Astrocyte (in vitro differentiated cells and primary cell): ENCODE results near the gene PIP4K2C.

ENCODE experiments used
- CTCF ChIP-seq: IDR thresholded peaks from 2 replicates; pipeline ENCODE4 v1.5.1; 2011; ENCODE audit warnings: low read depth, mild to moderate bottlenecking, inconsistent platforms, low read length, moderate library complexity; ENCODE audit not compliant: insufficient read depth
- EZH2 ChIP-seq: IDR thresholded peaks from 2 replicates; pipeline ENCODE4 v1.6.1; 2012; ENCODE audit warnings: mild to moderate bottlenecking, low read length, inconsistent platforms; ENCODE audit not compliant: insufficient read depth

- TF ChIP-seq CTCF: no peak
- no peak for TF ChIP-seq EZH2
These were observed 34.5 kb downstream of the PIP4K2C start for GRCh38 chr12:57625261-57626032.
